ENCODE results near the gene GPR55. TPM values are rescaled to one million over a fixed set of nuclear protein-coding genes. Genes with fewer than 3 reads are reported as not detected.

GPR55 gene
- total and polyA plus RNA-seq, 12 donors = 0.07 to 0.24 (median 0.14) TPM; not detected in 7

DNA sequence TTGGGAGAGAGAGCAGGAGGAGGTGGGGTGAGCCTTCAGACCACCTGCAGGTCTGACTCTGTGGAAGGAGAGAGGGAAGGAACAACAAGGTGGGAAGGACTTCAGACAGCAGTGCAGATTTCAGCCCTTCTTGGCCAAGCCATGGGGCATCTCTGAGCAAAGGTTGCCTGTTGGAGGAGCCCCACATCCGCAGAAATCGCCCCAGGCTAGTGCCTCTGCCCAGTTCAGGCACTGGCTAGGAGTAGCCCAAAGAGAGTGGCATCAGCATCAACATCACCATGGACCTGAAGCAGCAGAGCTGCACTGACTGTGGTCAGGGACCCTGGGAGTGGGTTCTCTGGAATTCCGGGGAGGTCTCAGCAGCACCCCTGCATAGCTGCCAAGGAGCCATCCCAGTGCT lies 10.2 kb downstream of the GPR55 start:
- WGBS, 4 donors = 67 to 90% (median 75%) methylated on average over 2 to 3 of the region's 3 CpGs
- H3K27ac ChIP-seq = no peak overlapping the region
- no peak overlapping the region for H3K4me3 ChIP-seq
- H3K36me3 ChIP-seq (replicated peaks in 1 of 2) = no peaks in the 10 kb centered on the region
- H3K4me1 ChIP-seq (replicated peaks in 1 of 2) = no peaks in the 10 kb centered on the region
- intact Hi-C loops (cut with DNase I) = no loop called here
- peaks cover 3% of the 10 kb centered on the region for H3K27me3 ChIP-seq
- TF ChIP-seq POLR2A (IDR thresholded peaks at IDR 0.05) = no peak
- TF ChIP-seq, protein P1, sequence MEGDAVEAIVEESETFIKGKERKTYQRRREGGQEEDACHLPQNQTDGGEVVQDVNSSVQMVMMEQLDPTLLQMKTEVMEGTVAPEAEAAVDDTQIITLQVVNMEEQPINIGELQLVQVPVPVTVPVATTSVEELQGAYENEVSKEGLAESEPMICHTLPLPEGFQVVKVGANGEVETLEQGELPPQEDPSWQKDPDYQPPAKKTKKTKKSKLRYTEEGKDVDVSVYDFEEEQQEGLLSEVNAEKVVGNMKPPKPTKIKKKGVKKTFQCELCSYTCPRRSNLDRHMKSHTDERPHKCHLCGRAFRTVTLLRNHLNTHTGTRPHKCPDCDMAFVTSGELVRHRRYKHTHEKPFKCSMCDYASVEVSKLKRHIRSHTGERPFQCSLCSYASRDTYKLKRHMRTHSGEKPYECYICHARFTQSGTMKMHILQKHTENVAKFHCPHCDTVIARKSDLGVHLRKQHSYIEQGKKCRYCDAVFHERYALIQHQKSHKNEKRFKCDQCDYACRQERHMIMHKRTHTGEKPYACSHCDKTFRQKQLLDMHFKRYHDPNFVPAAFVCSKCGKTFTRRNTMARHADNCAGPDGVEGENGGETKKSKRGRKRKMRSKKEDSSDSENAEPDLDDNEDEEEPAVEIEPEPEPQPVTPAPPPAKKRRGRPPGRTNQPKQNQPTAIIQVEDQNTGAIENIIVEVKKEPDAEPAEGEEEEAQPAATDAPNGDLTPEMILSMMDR (IDR thresholded peaks at IDR 0.05) = no peak
- DNase-seq = no peak
- no peaks in the 10 kb centered on the region for H3K9me3 ChIP-seq (replicated peaks in 1 of 3)

DNA sequence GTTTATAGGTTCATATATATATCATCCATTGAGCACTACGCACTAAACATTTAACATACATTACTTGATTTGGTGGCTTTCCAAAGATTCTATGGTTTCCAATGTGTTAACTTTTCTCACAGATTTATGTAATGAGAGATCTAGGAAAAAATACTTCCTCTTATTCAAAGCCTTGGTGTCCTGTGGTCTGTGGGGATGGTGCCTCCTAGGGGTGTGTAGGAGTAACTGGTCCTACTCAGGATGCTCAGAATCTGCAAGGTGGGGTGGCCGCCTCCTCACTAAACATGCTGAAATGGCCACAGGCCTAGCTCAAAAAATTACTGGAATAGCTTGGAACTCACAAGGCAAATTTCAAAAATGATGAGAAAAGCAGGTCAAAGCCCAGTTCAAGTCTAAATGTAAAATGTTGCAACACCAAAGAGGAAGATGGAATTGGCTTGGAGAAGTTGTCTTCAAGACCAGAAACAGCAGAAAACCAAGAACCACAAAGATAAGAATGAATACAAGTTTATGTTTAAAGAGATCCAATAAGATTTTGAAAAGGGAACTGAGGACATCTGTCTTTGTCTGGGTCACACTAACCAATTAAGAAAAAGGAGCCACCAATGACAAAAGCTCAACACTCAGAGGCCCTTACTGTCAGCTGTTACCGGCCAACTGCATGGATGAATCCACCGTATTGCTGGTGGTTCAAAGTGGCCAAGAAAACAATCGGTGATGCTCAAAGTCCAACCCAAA lies 11.5 kb downstream of the GPR55 start:
- WGBS, 4 donors = 73 to 80% (median 78%) methylated on average over 5 of the region's 5 CpGs
- intact Hi-C loops (cut with DNase I) = no loop called here
- Histone ChIP-seq H3K4me3 (no peak overlapping the region), H3K9me3 (replicated peaks in 1 of 3) (no peaks in the 10 kb centered on the region), H3K36me3 (replicated peaks in 1 of 2) (no peaks in the 10 kb centered on the region), H3K27me3 (no peaks in the 10 kb centered on the region), H3K4me1 (replicated peaks in 1 of 2) (no peaks in the 10 kb centered on the region), H3K27ac (no peak overlapping the region)
- DNase-seq = peak in 3 of 7 donors; percentile 23 to 68 (median 38)
- TF ChIP-seq POLR2A (IDR thresholded peaks at IDR 0.05) = no peak
- TF ChIP-seq, protein P1 (IDR thresholded peaks at IDR 0.05) = peak in 5 of 6 experiments; percentile 10 to 49 (median 43)

DNA sequence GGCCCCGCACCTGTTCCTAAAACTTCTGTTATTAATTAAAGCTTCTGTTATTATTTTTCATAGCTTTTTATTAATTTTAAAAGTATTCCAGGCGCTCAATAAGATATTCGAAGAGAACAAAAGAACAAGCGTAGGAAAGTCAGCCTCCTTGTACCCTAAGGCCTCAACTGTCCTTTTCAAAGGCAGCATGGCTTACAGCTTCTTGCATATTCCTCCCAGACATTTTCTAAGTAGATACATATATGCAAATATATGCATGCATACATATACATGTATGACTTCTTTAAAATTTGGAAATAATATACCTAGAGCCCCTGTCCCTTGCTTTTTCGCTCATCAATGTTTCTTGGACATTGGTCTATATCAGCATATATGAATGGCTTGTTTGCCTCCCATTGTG lies 12.3 kb downstream of the GPR55 start:
- no peak for TF ChIP-seq POLR2A (IDR thresholded peaks at IDR 0.05)
- TF ChIP-seq, protein P1 (IDR thresholded peaks at IDR 0.05) = no peak
- Histone ChIP-seq H3K36me3 (replicated peaks in 1 of 2) (no peaks in the 10 kb centered on the region), H3K4me1 (replicated peaks in 1 of 2) (no peaks in the 10 kb centered on the region), H3K27me3 (no peaks in the 10 kb centered on the region), H3K27ac (no peak overlapping the region), H3K9me3 (replicated peaks in 1 of 3) (no peaks in the 10 kb centered on the region), H3K4me3 (no peak overlapping the region)
- WGBS, 4 donors = 88 to 95% (median 89%) methylated on average over 5 of the region's 5 CpGs
- intact Hi-C loops (cut with DNase I) = no loop called here
- DNase-seq = no peak

DNA sequence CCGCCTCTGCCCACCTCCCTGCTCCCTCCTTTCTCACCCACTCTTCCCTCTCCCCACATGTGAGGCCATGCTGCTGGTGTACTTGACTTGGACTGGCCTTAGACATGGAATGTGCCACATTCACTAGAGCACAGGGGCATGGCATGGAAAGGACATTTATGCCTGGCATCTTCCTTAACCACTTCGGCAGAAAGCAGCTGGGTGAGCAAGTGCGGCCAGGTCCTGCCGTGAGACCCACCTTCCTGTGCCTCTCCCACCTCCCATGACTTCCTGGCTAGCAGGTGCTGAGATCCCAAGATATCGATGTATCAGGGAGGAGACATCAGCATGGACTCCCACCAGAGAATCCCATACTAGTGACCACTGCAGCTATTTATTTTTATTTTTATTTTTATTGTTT lies 13.0 kb downstream of the GPR55 start:
- no peaks in the 10 kb centered on the region for H3K4me1 ChIP-seq (replicated peaks in 1 of 2)
- no peak for DNase-seq
- intact Hi-C loops (cut with DNase I) = no loop called here

More for the DNA sequence above, 13.0 kb downstream of the GPR55 start:
- WGBS, 4 donors = 80 to 94% (median 91%) methylated on average over 5 of the region's 5 CpGs
- Histone ChIP-seq H3K36me3 (replicated peaks in 1 of 2) (no peaks in the 10 kb centered on the region), H3K4me3 (no peak overlapping the region), H3K27ac (no peak overlapping the region), H3K9me3 (replicated peaks in 1 of 3) (no peaks in the 10 kb centered on the region), H3K27me3 (no peaks in the 10 kb centered on the region)
- no peak for TF ChIP-seq POLR2A (IDR thresholded peaks at IDR 0.05)
- TF ChIP-seq, protein P1 (IDR thresholded peaks at IDR 0.05) = no peak
